C4-2B (cell line): Measurements from ENCODE around the gene COA3.

Experiments used
- ZFX ChIP-seq: fragments of 450-650 bp; IDR thresholded peaks from 2 replicates; pipeline ENCODE4 v1.6.1; 2017
- TF ChIP-seq, protein P1 (sequence below): fragments of 450-650 bp; conservative IDR thresholded peaks from 2 replicates; pipeline ENCODE4 v1.5.1; 2017; ENCODE audit warnings: mild to moderate bottlenecking

DNA sequence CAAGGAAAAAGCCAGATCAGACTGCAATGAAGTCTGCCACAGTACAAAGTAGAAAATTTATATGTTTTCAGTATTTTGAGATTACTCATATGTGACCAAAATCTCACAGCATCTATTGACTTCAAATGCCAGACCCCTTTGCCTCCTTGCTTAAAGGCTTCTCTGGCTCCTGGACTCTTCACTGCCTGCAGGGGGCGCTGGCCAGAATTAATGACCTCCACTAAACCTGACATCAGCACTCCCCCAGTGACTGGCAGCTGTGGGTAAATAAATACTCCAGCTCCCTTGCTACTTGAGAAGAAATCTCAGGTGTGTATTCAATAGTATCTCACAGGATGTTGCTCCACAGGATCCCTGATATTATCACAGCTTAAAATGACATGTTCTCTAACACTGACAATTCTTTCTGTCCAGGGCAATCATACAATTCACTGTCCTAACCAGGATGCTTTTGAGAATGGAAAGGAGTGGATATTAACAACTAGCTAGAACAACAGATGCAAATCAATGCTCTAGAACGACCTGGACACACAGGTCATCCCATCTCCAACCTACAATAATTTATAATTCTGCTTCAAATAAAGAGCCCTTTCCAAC, 21.5 kb upstream of the COA3 start:
- TF ChIP-seq, protein P1, sequence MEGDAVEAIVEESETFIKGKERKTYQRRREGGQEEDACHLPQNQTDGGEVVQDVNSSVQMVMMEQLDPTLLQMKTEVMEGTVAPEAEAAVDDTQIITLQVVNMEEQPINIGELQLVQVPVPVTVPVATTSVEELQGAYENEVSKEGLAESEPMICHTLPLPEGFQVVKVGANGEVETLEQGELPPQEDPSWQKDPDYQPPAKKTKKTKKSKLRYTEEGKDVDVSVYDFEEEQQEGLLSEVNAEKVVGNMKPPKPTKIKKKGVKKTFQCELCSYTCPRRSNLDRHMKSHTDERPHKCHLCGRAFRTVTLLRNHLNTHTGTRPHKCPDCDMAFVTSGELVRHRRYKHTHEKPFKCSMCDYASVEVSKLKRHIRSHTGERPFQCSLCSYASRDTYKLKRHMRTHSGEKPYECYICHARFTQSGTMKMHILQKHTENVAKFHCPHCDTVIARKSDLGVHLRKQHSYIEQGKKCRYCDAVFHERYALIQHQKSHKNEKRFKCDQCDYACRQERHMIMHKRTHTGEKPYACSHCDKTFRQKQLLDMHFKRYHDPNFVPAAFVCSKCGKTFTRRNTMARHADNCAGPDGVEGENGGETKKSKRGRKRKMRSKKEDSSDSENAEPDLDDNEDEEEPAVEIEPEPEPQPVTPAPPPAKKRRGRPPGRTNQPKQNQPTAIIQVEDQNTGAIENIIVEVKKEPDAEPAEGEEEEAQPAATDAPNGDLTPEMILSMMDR = peak; percentile 92
- no peak for TF ChIP-seq ZFX
